Activated B cell treated with CpG ODN at 0.5 μM for 24 hours (primary cell): ENCODE results near the gene CHMP1A. TPM values are rescaled to one million over a fixed set of nuclear protein-coding genes. Genes with fewer than 3 reads are reported as not detected.

Experiments
- ATAC-seq: fragments of 200-7000 bp; cut with Tn5 transposase; one replicate; pipeline ENCODE4 v1.10.0; 2021; ENCODE audit warnings: low read depth, mild to moderate bottlenecking, moderate library complexity
- CTCF ChIA-PET: fragments of 350-600 bp; sonication (Branson Sonifier 250); formaldehyde crosslinking; loops from one replicate; lab custom pipeline; 2021; ENCODE audit warnings: antibody characterized with exemption; lab: Charles Lee
- POLR2A ChIA-PET: fragments of 350-600 bp; sonication (Branson Sonifier 250); formaldehyde crosslinking; loops from one replicate; lab custom pipeline; 2021; ENCODE audit warnings: antibody characterized with exemption; lab: Charles Lee
- DNase-seq: peaks from one replicate; pipeline ENCODE4 v3.0.0; 2022
- H3K27ac Mint-ChIP-seq: one replicate; pipeline ENCODE4 v1.8.0; 2020; ENCODE audit warnings: mixed read lengths
- H3K27me3 Mint-ChIP-seq: one replicate; pipeline ENCODE4 v1.8.0; 2021; ENCODE audit warnings: mixed read lengths
- H3K36me3 Mint-ChIP-seq: one replicate; pipeline ENCODE4 v1.8.0; 2021; ENCODE audit warnings: low read depth, mixed read lengths
- H3K4me1 Mint-ChIP-seq: one replicate; pipeline ENCODE4 v1.8.0; 2021; ENCODE audit warnings: mixed read lengths
- H3K4me3 Mint-ChIP-seq: one replicate; pipeline ENCODE4 v1.8.0; 2020; ENCODE audit warnings: mild to moderate bottlenecking, mixed read lengths
- H3K9me3 Mint-ChIP-seq: one replicate; pipeline ENCODE4 v1.8.0; 2020; ENCODE audit warnings: mixed read lengths
- intact Hi-C: fragments of 100-400 bp; cut with micrococcal nuclease; formaldehyde crosslinking; loops from one replicate; pipeline ENCODE4 v1.15.1; 2024
- total RNA-seq: library from RNA; stranded (reverse); gene quantifications from 2 replicates; pipeline ENCODE4 v1.2.3, GENCODE V29; 2022
- TF ChIP-seq, protein P1 (sequence below): fragments of 200-600 bp; IDR thresholded peaks from one replicate; pipeline ENCODE4 v1.8.0; 2022; ENCODE audit warnings: antibody characterized with exemption, mild to moderate bottlenecking

The CHMP1A gene
- total RNA-seq, 1 donor from 2014 or later, result 98.7 TPM

- ChIA-PET POLR2A (interaction anchor here (0.5 to 1.5 kb wide), 9 partner anchors 21 to 409 kb away, joined by 3 to 14 read pairs (median 3); partner anchors contain the start of genes CDK10 and TCF25), CTCF (interaction anchor here (0.9 kb wide), 1 partner anchor 43 kb away, joined by 3 read pairs; no protein-coding TSS in a partner anchor)
- intact Hi-C loops, result loop anchor here (1.0 to 5.0 kb wide), 4 partner anchors 45 to 218 kb away; partner anchors contain the start of genes FANCA, SPATA2L and SPIRE2
- ATAC-seq, result no peak
- no peak for DNase-seq
- peak overlapping the region; percentile 85 for H3K4me3 Mint-ChIP-seq
- peaks cover 15% of the 10 kb centered on the region for H3K36me3 Mint-ChIP-seq
- peaks cover 33% of the 10 kb centered on the region for H3K4me1 Mint-ChIP-seq
- peak overlapping the region; percentile 71 for H3K27ac Mint-ChIP-seq
- H3K9me3 Mint-ChIP-seq, result no peaks in the 10 kb centered on the region
- TF ChIP-seq, protein P1, sequence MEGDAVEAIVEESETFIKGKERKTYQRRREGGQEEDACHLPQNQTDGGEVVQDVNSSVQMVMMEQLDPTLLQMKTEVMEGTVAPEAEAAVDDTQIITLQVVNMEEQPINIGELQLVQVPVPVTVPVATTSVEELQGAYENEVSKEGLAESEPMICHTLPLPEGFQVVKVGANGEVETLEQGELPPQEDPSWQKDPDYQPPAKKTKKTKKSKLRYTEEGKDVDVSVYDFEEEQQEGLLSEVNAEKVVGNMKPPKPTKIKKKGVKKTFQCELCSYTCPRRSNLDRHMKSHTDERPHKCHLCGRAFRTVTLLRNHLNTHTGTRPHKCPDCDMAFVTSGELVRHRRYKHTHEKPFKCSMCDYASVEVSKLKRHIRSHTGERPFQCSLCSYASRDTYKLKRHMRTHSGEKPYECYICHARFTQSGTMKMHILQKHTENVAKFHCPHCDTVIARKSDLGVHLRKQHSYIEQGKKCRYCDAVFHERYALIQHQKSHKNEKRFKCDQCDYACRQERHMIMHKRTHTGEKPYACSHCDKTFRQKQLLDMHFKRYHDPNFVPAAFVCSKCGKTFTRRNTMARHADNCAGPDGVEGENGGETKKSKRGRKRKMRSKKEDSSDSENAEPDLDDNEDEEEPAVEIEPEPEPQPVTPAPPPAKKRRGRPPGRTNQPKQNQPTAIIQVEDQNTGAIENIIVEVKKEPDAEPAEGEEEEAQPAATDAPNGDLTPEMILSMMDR, result no peak
- H3K27me3 Mint-ChIP-seq, result no peaks in the 10 kb centered on the region
Measured at GRCh38 chr16:89656435-89657121, 930 bp downstream of the CHMP1A start.

DNA sequence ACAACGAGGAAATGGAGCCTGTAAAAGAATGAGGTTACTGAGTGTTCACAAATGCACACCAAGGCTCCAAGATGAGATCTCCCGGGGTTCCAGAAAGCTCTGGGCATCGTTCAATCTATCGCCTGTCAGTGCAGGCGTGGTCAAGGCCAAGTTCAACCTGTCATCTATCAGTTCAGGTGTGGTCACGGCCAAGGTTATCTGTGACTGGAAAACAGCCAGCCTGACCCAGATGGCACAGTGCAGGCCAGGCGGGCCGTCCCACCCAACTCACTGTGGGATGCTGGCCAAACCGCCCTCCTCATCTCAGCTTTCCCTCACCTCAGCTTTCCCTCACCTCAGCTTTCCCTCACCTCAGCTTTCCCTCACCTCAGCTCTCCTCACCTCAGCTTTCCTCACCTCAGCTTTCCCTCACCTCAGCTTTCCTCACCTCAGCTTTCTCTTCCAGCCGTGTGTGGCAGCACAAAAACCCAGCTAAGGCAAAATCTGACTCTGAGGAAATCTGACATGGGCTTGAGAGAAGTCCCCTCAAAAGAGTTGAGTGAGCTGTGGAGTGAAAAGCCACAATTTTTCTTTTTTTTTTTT lies 2.4 kb downstream of the CHMP1A start:
- H3K36me3 Mint-ChIP-seq, result peaks cover 15% of the 10 kb centered on the region
- peaks cover 33% of the 10 kb centered on the region for H3K4me1 Mint-ChIP-seq
- H3K9me3 Mint-ChIP-seq, result no peaks in the 10 kb centered on the region
- peak overlapping the region; percentile 85 for H3K4me3 Mint-ChIP-seq
- H3K27me3 Mint-ChIP-seq, result no peaks in the 10 kb centered on the region
- TF ChIP-seq, protein P1, result no peak
- intact Hi-C loops, result loop anchor here (5.0 kb wide), 1 partner anchor 162 kb away; the partner anchor contains the start of gene FANCA
- DNase-seq (no peak), ATAC-seq (no peak)
- ChIA-PET POLR2A (no interaction called here), CTCF (no interaction called here)
- no peak overlapping the region for H3K27ac Mint-ChIP-seq

GRCh38 chr16:89653656-89654295 lies 3.7 kb downstream of the CHMP1A start:
- no peak for DNase-seq
- H3K27ac Mint-ChIP-seq, result no peak overlapping the region
- ATAC-seq, result no peak
- H3K4me1 Mint-ChIP-seq, result peaks cover 32% of the 10 kb centered on the region
- H3K9me3 Mint-ChIP-seq, result no peaks in the 10 kb centered on the region
- intact Hi-C loops, result no loop called here
- POLR2A ChIA-PET, result no interaction called here
- H3K27me3 Mint-ChIP-seq, result no peaks in the 10 kb centered on the region
- TF ChIP-seq, protein P1, result no peak
- CTCF ChIA-PET, result no interaction called here
- peaks cover 28% of the 10 kb centered on the region for H3K36me3 Mint-ChIP-seq
- peak overlapping the region; percentile 47 for H3K4me3 Mint-ChIP-seq

GRCh38 chr16:89651584-89651983 lies 5.9 kb downstream of the CHMP1A start:
- Mint-ChIP-seq H3K9me3 (no peaks in the 10 kb centered on the region), H3K4me1 (peaks cover 21% of the 10 kb centered on the region), H3K27me3 (no peaks in the 10 kb centered on the region), H3K4me3 (no peak overlapping the region), H3K36me3 (peaks cover 35% of the 10 kb centered on the region), H3K27ac (no peak overlapping the region)
- ChIA-PET CTCF (no interaction called here), POLR2A (no interaction called here)
- TF ChIP-seq, protein P1, result no peak
- DNase-seq (no peak), ATAC-seq (no peak)
- intact Hi-C loops, result no loop called here

DNA sequence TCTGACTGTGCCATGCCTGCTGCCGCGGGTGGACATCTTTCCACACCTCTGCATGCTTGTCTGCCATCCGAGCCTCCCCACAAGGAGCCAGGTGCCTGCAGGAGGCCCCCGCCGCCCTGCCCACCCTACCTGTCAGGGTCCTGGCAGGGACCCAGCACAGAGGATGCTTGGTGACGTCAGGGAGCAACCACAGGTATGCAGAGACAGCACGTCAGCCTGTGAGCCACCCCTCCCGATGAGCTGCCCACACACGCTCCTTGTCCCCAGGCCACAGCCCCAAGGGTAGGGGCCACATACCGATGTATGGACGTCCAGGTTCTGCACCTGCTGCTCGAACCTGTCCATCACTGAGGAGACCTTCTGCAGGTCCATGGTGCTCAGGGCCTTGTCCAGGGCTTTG lies 10.6 kb downstream of the CHMP1A start:
- ATAC-seq, result no peak

More for the DNA sequence above, 10.6 kb downstream of the CHMP1A start:
- Mint-ChIP-seq H3K27me3 (no peaks in the 10 kb centered on the region), H3K4me3 (no peak overlapping the region), H3K4me1 (no peaks in the 10 kb centered on the region), H3K9me3 (no peaks in the 10 kb centered on the region), H3K27ac (no peak overlapping the region), H3K36me3 (peaks cover 54% of the 10 kb centered on the region)
- CTCF ChIA-PET, result no interaction called here
- TF ChIP-seq, protein P1, result no peak
- intact Hi-C loops, result no loop called here
- POLR2A ChIA-PET, result no interaction called here
- DNase-seq, result no peak
